CD4-positive, CD25-positive, alpha-beta regulatory T cell (primary cell): Measurements from ENCODE around the gene CUX1. TPM values are rescaled to one million over a fixed set of nuclear protein-coding genes. Genes with fewer than 3 reads are reported as not detected.

Experiments used
- ATAC-seq, 2 donors: fragments of 150-1000 bp; cut with Tn5 transposase; one replicate each; pipeline ENCODE4 v1.10.0; 2021; ENCODE audit warnings: low read depth in 2 of 2, moderate number of reproducible peaks in 2 of 2, moderate library complexity in 1 of 2
- DNase-seq, 3 donors: peaks; one replicate each; pipeline versions ENCODE4 v3.0.0 to v3.0.0-alpha.2; 2012 to 2022; ENCODE audit warnings: mixed read lengths in 1 of 3
- H3K27ac ChIP-seq: one replicate; pipeline ENCODE4 v1.7.0; 2013; ENCODE audit warnings: mild to moderate bottlenecking, low read length; ENCODE audit not compliant: insufficient read depth, poor library complexity, severe bottlenecking
- H3K27me3 ChIP-seq: one replicate; pipeline ENCODE4 v1.7.0; 2013; ENCODE audit warnings: low read length; ENCODE audit not compliant: control insufficient read depth, insufficient read depth
- H3K36me3 ChIP-seq: one replicate; pipeline ENCODE4 v1.7.0; 2013; ENCODE audit warnings: mild to moderate bottlenecking, low read length, moderate library complexity; ENCODE audit not compliant: control insufficient read depth, insufficient read depth
- H3K4me1 ChIP-seq: 2 replicates; pipeline ENCODE4 v1.7.0; 2013; ENCODE audit warnings: mild to moderate bottlenecking, low read length; ENCODE audit not compliant: insufficient read depth, control insufficient read depth, poor library complexity, severe bottlenecking
- H3K4me3 ChIP-seq: one replicate; pipeline ENCODE4 v1.7.0; 2013; ENCODE audit warnings: low read depth, mild to moderate bottlenecking, low read length, moderate library complexity
- H3K9me3 ChIP-seq, 2 experiments: 1 replicate in 1 of 2; 2 replicates in 1 of 2; pipeline ENCODE4 v1.7.0; 2013; ENCODE audit warnings: low read length in 2 of 2, mild to moderate bottlenecking in 1 of 2, moderate library complexity in 1 of 2; ENCODE audit not compliant: control insufficient read depth in 2 of 2
- H3K27ac Mint-ChIP-seq, 3 donors: one replicate each; pipeline ENCODE4 v1.8.0; 2020 to 2022; ENCODE audit warnings: mild to moderate bottlenecking in 3 of 3, mixed read lengths in 3 of 3, moderate library complexity in 2 of 3
- H3K27me3 Mint-ChIP-seq: one replicate; pipeline ENCODE4 v1.8.0; 2022; ENCODE audit warnings: mild to moderate bottlenecking, mixed read lengths
- H3K36me3 Mint-ChIP-seq: one replicate; pipeline ENCODE4 v1.8.0; 2020; ENCODE audit warnings: mixed read lengths
- H3K4me1 Mint-ChIP-seq, 4 donors: one replicate each; pipeline ENCODE4 v1.8.0; 2020 to 2022; ENCODE audit warnings: mixed read lengths in 4 of 4, mild to moderate bottlenecking in 1 of 4
- H3K4me3 Mint-ChIP-seq, 4 donors: one replicate each; pipeline ENCODE4 v1.8.0; 2020 to 2022; ENCODE audit warnings: mild to moderate bottlenecking in 4 of 4, mixed read lengths in 4 of 4, moderate library complexity in 3 of 4
- H3K9me3 Mint-ChIP-seq, 7 donors: one replicate each; pipeline ENCODE4 v1.8.0; 2020 to 2022; ENCODE audit warnings: mixed read lengths in 7 of 7, mild to moderate bottlenecking in 3 of 7, moderate library complexity in 2 of 7
- polyA plus RNA-seq, 4 donors: library from polyadenylated mRNA; unstranded; fragments of 300-500 nt; fragmentation: Illumina TruSeq; gene quantifications; one replicate each; pipeline ENCODE4 v1.2.3, GENCODE V29; 2021
- total RNA-seq: library from RNA; stranded (reverse); gene quantifications from one replicate; pipeline ENCODE4 v1.2.3, GENCODE V29; 2022

The CUX1 gene
- total and polyA plus RNA-seq, 5 donors from 2014 or later, result 6.0 to 45.1 (median 7.8) TPM

DNA sequence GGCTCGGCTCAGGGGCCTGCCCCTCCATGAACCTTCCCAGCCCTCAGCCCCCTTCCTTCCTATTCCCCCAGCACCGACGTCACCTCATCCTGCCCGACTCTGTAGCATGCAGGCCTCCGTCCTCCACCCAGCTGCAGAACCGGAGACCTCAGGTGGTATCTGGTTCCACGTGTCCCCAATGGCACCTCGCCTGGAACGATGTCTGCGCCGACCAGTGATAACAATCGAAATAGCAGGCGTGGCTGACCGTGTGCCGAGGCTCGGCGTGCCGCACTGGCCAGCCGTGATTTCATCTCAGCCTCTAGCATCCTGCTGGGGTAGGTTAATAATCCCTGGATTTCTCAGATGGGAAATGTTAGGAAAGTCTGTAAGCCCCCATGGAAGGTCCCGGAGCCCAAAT is 171.7 kb downstream of the CUX1 start:
- no peak overlapping the region for H3K27ac ChIP-seq
- H3K4me3 ChIP-seq, result no peak overlapping the region
- ATAC-seq, result no peak
- no peaks in the 10 kb centered on the region for H3K9me3 Mint-ChIP-seq
- H3K36me3 ChIP-seq, result no peaks in the 10 kb centered on the region
- H3K4me1 Mint-ChIP-seq, result peaks cover 0 to 33% (median 3%) of the 10 kb centered on the region in 4 donors
- no peak for DNase-seq
- no peaks in the 10 kb centered on the region for H3K27me3 ChIP-seq
- no peaks in the 10 kb centered on the region for H3K27me3 Mint-ChIP-seq
- no peak overlapping the region for H3K4me3 Mint-ChIP-seq
- no peaks in the 10 kb centered on the region for H3K36me3 Mint-ChIP-seq
- no peaks in the 10 kb centered on the region for H3K4me1 ChIP-seq
- H3K27ac Mint-ChIP-seq, result no peak overlapping the region
- H3K9me3 ChIP-seq, result no peaks in the 10 kb centered on the region

DNA sequence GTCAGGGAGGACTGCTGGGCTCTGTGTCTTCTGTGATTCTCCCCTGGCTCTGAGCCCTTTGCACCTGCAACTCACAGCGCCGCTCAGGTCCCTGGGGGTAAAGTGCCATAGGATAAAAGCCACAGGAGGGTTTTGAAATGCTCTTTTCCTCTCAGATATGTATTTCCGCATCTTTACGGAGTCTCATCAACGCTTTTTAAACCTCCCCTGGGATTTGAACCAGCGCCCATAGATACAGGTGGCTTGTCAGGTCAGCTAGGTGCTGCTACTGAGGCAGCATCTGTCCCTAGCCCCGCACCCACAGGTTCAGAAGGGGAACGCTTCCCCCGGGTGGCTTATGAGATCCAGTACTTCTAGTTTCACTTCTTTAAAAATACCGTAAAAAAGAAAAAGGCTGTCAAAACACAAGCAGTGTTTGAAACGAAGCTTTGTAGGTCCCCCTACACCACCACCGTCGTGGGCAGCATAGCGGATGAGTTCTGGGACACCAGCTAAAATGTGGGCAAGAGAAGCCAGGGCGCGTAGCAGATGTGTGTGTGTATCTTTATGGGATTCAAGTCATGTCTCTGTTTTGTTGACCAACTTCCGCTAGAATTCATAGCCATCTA is 173.5 kb downstream of the CUX1 start:
- H3K4me3 ChIP-seq, result no peak overlapping the region
- ATAC-seq, result no peak

DNA sequence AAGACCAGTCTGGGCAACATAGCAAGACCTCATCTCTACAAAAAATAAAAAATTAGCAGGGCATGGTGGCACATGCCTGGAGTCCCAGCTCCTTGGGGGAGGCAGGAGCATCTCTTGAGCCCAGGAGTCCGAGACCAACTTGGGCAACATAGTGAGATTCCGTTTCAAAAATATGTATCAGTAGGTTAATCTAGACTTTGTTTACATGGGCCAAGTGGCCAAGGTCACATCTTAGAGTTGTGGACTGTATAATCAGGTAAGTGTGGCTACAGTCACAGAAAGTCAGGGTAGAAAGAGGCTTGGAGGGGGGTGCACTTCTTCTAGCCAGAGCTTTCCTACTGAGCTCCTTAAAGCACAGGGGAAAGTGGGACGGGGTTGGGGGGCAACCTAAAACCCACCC is 174.4 kb downstream of the CUX1 start:
- Mint-ChIP-seq H3K27me3 (no peaks in the 10 kb centered on the region), H3K4me1 (peaks cover 0 to 28% (median 3%) of the 10 kb centered on the region in 4 donors), H3K36me3 (peaks cover 8% of the 10 kb centered on the region), H3K9me3 (no peaks in the 10 kb centered on the region), H3K27ac (no peak overlapping the region), H3K4me3 (no peak overlapping the region)
- H3K27ac ChIP-seq, result no peak overlapping the region
- no peaks in the 10 kb centered on the region for H3K4me1 ChIP-seq
- H3K4me3 ChIP-seq, result no peak overlapping the region
- ATAC-seq (no peak), DNase-seq (no peak)
- no peaks in the 10 kb centered on the region for H3K36me3 ChIP-seq
- H3K27me3 ChIP-seq, result no peaks in the 10 kb centered on the region
- H3K9me3 ChIP-seq, result no peaks in the 10 kb centered on the region

More for the DNA sequence above, 173.5 kb downstream of the CUX1 start:
- Histone ChIP-seq H3K9me3 (no peaks in the 10 kb centered on the region), H3K4me1 (no peaks in the 10 kb centered on the region), H3K36me3 (no peaks in the 10 kb centered on the region), H3K27ac (no peak overlapping the region), H3K27me3 (no peaks in the 10 kb centered on the region)
- no peaks in the 10 kb centered on the region for H3K9me3 Mint-ChIP-seq
- H3K4me1 Mint-ChIP-seq, result peaks cover 0 to 30% (median 2%) of the 10 kb centered on the region in 4 donors
- H3K27ac Mint-ChIP-seq, result peak overlapping the region in 2 of 3 donors; percentile 32 to 69
- peak overlapping the region in 3 of 4 donors; percentile 33 to 66 (median 64) for H3K4me3 Mint-ChIP-seq
- H3K27me3 Mint-ChIP-seq, result no peaks in the 10 kb centered on the region
- H3K36me3 Mint-ChIP-seq, result peaks cover 8% of the 10 kb centered on the region
- DNase-seq, result peak in 1 of 3 donors; percentile 14

DNA sequence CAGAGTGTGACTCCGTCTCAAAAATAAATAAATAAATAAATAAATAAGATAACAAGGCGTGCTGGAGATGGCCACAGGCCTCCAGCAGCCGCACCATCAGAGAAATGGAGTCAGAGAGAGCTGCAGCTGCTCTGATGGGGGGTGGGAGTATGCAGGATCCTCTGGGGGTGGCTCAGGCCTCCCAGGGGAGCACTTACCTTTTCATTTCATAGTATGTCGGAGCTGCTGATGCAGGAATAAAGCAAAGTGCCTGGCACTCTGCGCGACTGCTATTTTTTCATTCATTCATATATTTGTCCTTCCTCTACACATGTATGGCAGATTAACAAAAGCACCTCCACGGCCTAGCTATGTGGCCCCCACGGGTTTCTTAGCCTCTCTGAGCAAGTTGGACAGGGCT is 175.9 kb downstream of the CUX1 start:
- Histone ChIP-seq H3K4me1 (no peaks in the 10 kb centered on the region), H3K36me3 (no peaks in the 10 kb centered on the region), H3K4me3 (no peak overlapping the region), H3K9me3 (no peaks in the 10 kb centered on the region), H3K27me3 (no peaks in the 10 kb centered on the region), H3K27ac (no peak overlapping the region)
- Mint-ChIP-seq H3K27ac (no peak overlapping the region), H3K4me1 (peaks cover 0 to 25% (median 3%) of the 10 kb centered on the region in 4 donors), H3K9me3 (no peaks in the 10 kb centered on the region), H3K4me3 (no peak overlapping the region), H3K27me3 (no peaks in the 10 kb centered on the region), H3K36me3 (peaks cover 8% of the 10 kb centered on the region)
- DNase-seq (no peak), ATAC-seq (no peak)

DNA sequence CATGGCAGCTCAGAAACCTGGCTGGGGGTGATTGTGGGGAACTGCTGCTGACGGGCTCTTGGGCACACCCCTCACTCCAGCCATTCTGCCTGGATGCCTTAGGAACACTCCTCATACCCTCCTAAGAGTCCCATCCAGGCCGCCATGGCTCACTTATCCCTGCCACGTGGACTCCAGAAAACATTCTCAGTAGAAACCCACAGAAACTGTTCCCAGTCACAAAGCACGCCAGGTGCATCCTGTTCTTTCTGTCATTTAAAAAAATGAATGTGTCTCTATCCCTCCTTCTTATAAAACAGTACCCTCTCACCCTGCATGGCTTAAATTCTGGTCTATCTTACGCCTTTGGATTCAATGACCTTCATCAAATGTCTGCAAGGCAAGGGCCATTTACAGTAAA is 177.7 kb downstream of the CUX1 start:
- Histone ChIP-seq H3K36me3 (no peaks in the 10 kb centered on the region), H3K27me3 (no peaks in the 10 kb centered on the region), H3K4me3 (no peak overlapping the region), H3K9me3 (no peaks in the 10 kb centered on the region), H3K4me1 (no peaks in the 10 kb centered on the region), H3K27ac (no peak overlapping the region)
- DNase-seq, result no peak
- no peaks in the 10 kb centered on the region for H3K27me3 Mint-ChIP-seq
- ATAC-seq, result no peak
- H3K4me3 Mint-ChIP-seq, result no peak overlapping the region
- no peaks in the 10 kb centered on the region for H3K9me3 Mint-ChIP-seq
- H3K27ac Mint-ChIP-seq, result no peak overlapping the region
- H3K4me1 Mint-ChIP-seq, result peaks cover 0 to 12% (median 3%) of the 10 kb centered on the region in 4 donors
- H3K36me3 Mint-ChIP-seq, result peaks cover 8% of the 10 kb centered on the region

DNA sequence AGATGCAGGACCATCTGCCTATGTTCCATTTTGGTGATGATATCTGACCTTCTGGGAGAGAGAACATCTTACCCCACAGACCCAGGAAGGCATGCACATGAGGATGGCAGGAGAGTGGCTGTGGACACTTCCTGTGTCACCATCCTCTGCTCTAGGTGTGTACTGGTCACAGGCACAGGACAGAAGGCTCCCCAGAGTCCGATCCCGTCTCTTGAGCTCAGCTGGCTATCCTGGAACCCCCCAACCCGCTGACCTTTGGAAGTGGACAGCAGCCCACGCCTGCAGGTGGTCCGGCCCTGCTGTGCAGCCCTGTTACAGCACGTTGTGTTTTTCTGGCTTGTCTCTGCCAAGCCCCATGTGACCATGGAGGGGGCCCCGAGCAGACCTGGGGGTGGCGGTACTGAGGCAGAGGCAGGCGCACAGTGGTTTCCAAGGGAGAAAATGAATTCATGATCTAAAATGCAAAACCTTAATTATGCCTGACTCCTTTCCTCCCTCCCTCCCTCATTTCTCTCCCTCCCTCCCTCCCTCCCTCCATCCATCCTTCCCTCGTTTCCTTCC is 178.8 kb downstream of the CUX1 start:
- ATAC-seq (no peak), DNase-seq (no peak)
- Histone ChIP-seq H3K4me1 (no peaks in the 10 kb centered on the region), H3K36me3 (no peaks in the 10 kb centered on the region), H3K4me3 (no peak overlapping the region), H3K9me3 (no peaks in the 10 kb centered on the region), H3K27me3 (no peaks in the 10 kb centered on the region), H3K27ac (no peak overlapping the region)
- H3K36me3 Mint-ChIP-seq, result peaks cover 8% of the 10 kb centered on the region
- no peak overlapping the region for H3K4me3 Mint-ChIP-seq
- H3K9me3 Mint-ChIP-seq, result no peaks in the 10 kb centered on the region
- H3K4me1 Mint-ChIP-seq, result peaks cover 0 to 7% (median 3%) of the 10 kb centered on the region in 4 donors
- no peak overlapping the region for H3K27ac Mint-ChIP-seq
- H3K27me3 Mint-ChIP-seq, result no peaks in the 10 kb centered on the region

DNA sequence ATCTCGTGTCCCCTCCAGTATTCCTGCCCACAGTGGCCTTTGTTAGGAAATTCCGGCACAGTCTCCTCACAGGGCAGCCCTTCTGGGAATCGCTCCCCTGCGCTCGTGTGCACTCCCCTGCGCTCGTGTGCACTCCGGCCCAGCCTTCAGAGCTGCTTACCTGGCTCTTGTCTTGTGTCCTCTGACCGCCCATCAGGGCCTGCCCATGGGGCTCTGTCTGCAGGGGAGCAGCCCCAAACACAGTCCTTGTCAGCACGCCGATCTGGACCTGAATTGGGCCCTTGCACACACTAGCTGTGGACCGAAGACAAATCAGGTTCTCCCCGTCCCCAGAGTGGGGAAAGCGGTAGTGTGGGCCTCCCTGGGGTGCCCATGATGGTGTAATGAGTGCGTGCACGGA is 179.4 kb downstream of the CUX1 start:
- H3K27me3 Mint-ChIP-seq, result no peaks in the 10 kb centered on the region
- H3K4me1 ChIP-seq, result no peaks in the 10 kb centered on the region
- no peaks in the 10 kb centered on the region for H3K36me3 ChIP-seq
- ATAC-seq, result no peak
- H3K4me3 ChIP-seq, result no peak overlapping the region
- H3K36me3 Mint-ChIP-seq, result peaks cover 8% of the 10 kb centered on the region
- H3K27ac Mint-ChIP-seq, result no peak overlapping the region
- no peaks in the 10 kb centered on the region for H3K9me3 Mint-ChIP-seq
- H3K27ac ChIP-seq, result no peak overlapping the region
- no peaks in the 10 kb centered on the region for H3K9me3 ChIP-seq
- H3K27me3 ChIP-seq, result no peaks in the 10 kb centered on the region
- DNase-seq, result no peak
- H3K4me1 Mint-ChIP-seq, result peaks cover 0 to 6% (median 2%) of the 10 kb centered on the region in 4 donors
- no peak overlapping the region for H3K4me3 Mint-ChIP-seq
